WTC11 (cell line): Measurements from ENCODE around the gene OLFM4.

Experiments used
- CTCF ChIP-seq: fragments of 200-600 bp; IDR thresholded peaks from 2 replicates; pipeline ENCODE4 v1.8.0; 2022; ENCODE audit warnings: antibody characterized with exemption
- E2F1 ChIP-seq: sonication (generic); formaldehyde crosslinking; IDR thresholded peaks from 2 replicates; pipeline ENCODE4 v1.8.0; 2022; ENCODE audit warnings: mild to moderate bottlenecking, missing genetic modification reagents
- EMX1 ChIP-seq: fragments of 250-450 bp; sonication (Bioruptor Pico); IDR thresholded peaks from 2 replicates; pipeline ENCODE4 v1.8.0; 2021; ENCODE audit warnings: mild to moderate bottlenecking
- FOXP4 ChIP-seq: sonication (generic); formaldehyde crosslinking; IDR thresholded peaks from 2 replicates; pipeline ENCODE4 v1.8.0; 2022; ENCODE audit warnings: mild to moderate bottlenecking, missing genetic modification reagents
- GABPB1 ChIP-seq: sonication (generic); formaldehyde crosslinking; IDR thresholded peaks from 2 replicates; pipeline ENCODE4 v1.8.1; 2023; ENCODE audit warnings: mild to moderate bottlenecking, missing genetic modification reagents
- JUN ChIP-seq: sonication (generic); formaldehyde crosslinking; IDR thresholded peaks from 2 replicates; pipeline ENCODE4 v1.8.0; 2023; ENCODE audit warnings: mild to moderate bottlenecking, missing genetic modification reagents
- MAX ChIP-seq: sonication (generic); formaldehyde crosslinking; IDR thresholded peaks from 2 replicates; pipeline ENCODE4 v1.8.0; 2022; ENCODE audit warnings: mild to moderate bottlenecking, missing genetic modification reagents
- MYBL2 ChIP-seq: sonication (generic); formaldehyde crosslinking; IDR thresholded peaks from 2 replicates; pipeline ENCODE4 v1.8.1; 2023; ENCODE audit warnings: mild to moderate bottlenecking, moderate library complexity, missing genetic modification reagents
- PREB ChIP-seq: sonication (generic); formaldehyde crosslinking; IDR thresholded peaks from 2 replicates; pipeline ENCODE4 v1.8.1; 2022; ENCODE audit warnings: mild to moderate bottlenecking, missing genetic modification reagents, moderate library complexity, borderline replicate concordance
- TEAD4 ChIP-seq: sonication (generic); formaldehyde crosslinking; IDR thresholded peaks from 2 replicates; pipeline ENCODE4 v1.8.0; 2022; ENCODE audit warnings: mild to moderate bottlenecking, missing genetic modification reagents
- ZBTB21 ChIP-seq: sonication (generic); formaldehyde crosslinking; IDR thresholded peaks from 2 replicates; pipeline ENCODE4 v1.8.1; 2023; ENCODE audit warnings: mild to moderate bottlenecking, missing genetic modification reagents, borderline replicate concordance
- ZNF138 ChIP-seq: sonication (generic); formaldehyde crosslinking; conservative IDR thresholded peaks from 2 replicates; pipeline ENCODE4 v1.8.1; 2022; ENCODE audit warnings: mild to moderate bottlenecking, moderate library complexity, missing genetic modification reagents

GRCh38 chr13:52997951-52998876, 30.4 kb upstream of the OLFM4 start:
- no peak for TF ChIP-seq CTCF
- TF ChIP-seq FOXP4 (CRISPR knock-in tag): no peak
- TF ChIP-seq E2F1 (CRISPR knock-in tag): no peak
- no peak for TF ChIP-seq TEAD4 (CRISPR knock-in tag)
- no peak for TF ChIP-seq GABPB1 (CRISPR knock-in tag)
- TF ChIP-seq ZNF138 (CRISPR knock-in tag): no peak
- TF ChIP-seq EMX1 (CRISPR knock-in tag): no peak
- no peak for TF ChIP-seq PREB (CRISPR knock-in tag)
- no peak for TF ChIP-seq MAX
- TF ChIP-seq ZBTB21: no peak
- no peak for TF ChIP-seq MYBL2 (CRISPR knock-in tag)
- no peak for TF ChIP-seq JUN
